ENCODE measurements around the gene DPYSL5. TPM values are rescaled to one million over a fixed set of nuclear protein-coding genes. Genes with fewer than 3 reads are reported as not detected.
"Not testable (repeated sequence)": the region's sequence is repeated elsewhere in the genome, so short reads cannot be mapped to it uniquely, and the experiment has no call there.

DPYSL5 gene
- polyA plus RNA-seq, 2 donors, result not detected

- no peaks in the 10 kb centered on the region for H3K9me3 ChIP-seq (ENCODE audit: control insufficient read depth in 2 of 2, insufficient read depth in 1 of 2, low read depth in 1 of 2, low read length in 1 of 2)
- no peaks in the 10 kb centered on the region for H3K4me1 ChIP-seq (ENCODE audit: control insufficient read depth in 2 of 2, insufficient read depth in 2 of 2, low read length in 1 of 2)
- no peaks in the 10 kb centered on the region for H3K36me3 ChIP-seq (ENCODE audit: control insufficient read depth in 2 of 2, insufficient read depth in 2 of 2, low read length in 1 of 2)
- peaks cover 0 to 5% of the 10 kb centered on the region in 2 donors for H3K27me3 ChIP-seq (ENCODE audit: control insufficient read depth in 1 of 2, insufficient read depth in 2 of 2, low read length in 2 of 2)
- H3K4me3 ChIP-seq (ENCODE audit: low read depth in 1 of 2, low read length in 2 of 2), result no peak overlapping the region
- H3K27ac ChIP-seq (ENCODE audit: low read depth in 2 of 2, low read length in 1 of 2), result no peak overlapping the region
- WGBS, 2 donors, result 66 to 70% methylated on average over 7 of the region's 7 CpGs
These were observed 68.3 kb downstream of the DPYSL5 start for GRCh38 chr2:26916128-26916692.

GRCh38 chr2:26917135-26917836 lies 69.4 kb downstream of the DPYSL5 start:
- WGBS, 2 donors, result 53 to 67% methylated on average over 5 of the region's 5 CpGs
- Histone ChIP-seq H3K36me3 (ENCODE audit: control insufficient read depth in 2 of 2, insufficient read depth in 2 of 2, low read length in 1 of 2) (no peaks in the 10 kb centered on the region), H3K27me3 (ENCODE audit: control insufficient read depth in 1 of 2, insufficient read depth in 2 of 2, low read length in 2 of 2) (peaks cover 0 to 5% of the 10 kb centered on the region in 2 donors), H3K27ac (ENCODE audit: low read depth in 2 of 2, low read length in 1 of 2) (no peak overlapping the region), H3K9me3 (ENCODE audit: control insufficient read depth in 2 of 2, insufficient read depth in 1 of 2, low read depth in 1 of 2, low read length in 1 of 2) (no peaks in the 10 kb centered on the region), H3K4me3 (ENCODE audit: low read depth in 1 of 2, low read length in 2 of 2) (no peak overlapping the region), H3K4me1 (ENCODE audit: control insufficient read depth in 2 of 2, insufficient read depth in 2 of 2, low read length in 1 of 2) (no peaks in the 10 kb centered on the region)

GRCh38 chr2:26921323-26921722 lies 73.4 kb downstream of the DPYSL5 start:
- H3K4me1 ChIP-seq (ENCODE audit: control insufficient read depth in 2 of 2, insufficient read depth in 2 of 2, low read length in 1 of 2), result peaks cover 0 to 2% of the 10 kb centered on the region in 2 donors
- no peaks in the 10 kb centered on the region for H3K36me3 ChIP-seq (ENCODE audit: control insufficient read depth in 2 of 2, insufficient read depth in 2 of 2, low read length in 1 of 2)
- no peak overlapping the region for H3K4me3 ChIP-seq (ENCODE audit: low read depth in 1 of 2, low read length in 2 of 2)
- no peak overlapping the region for H3K27ac ChIP-seq (ENCODE audit: low read depth in 2 of 2, low read length in 1 of 2)
- H3K27me3 ChIP-seq (ENCODE audit: control insufficient read depth in 1 of 2, insufficient read depth in 2 of 2, low read length in 2 of 2), result no peaks in the 10 kb centered on the region
- WGBS, 2 donors, result 87 to 89% methylated on average over 5 of the region's 5 CpGs
- no peaks in the 10 kb centered on the region for H3K9me3 ChIP-seq (ENCODE audit: control insufficient read depth in 2 of 2, insufficient read depth in 1 of 2, low read depth in 1 of 2, low read length in 1 of 2)

- Histone ChIP-seq H3K9me3 (ENCODE audit: control insufficient read depth in 2 of 2, insufficient read depth in 1 of 2, low read depth in 1 of 2, low read length in 1 of 2) (no peaks in the 10 kb centered on the region), H3K4me1 (ENCODE audit: control insufficient read depth in 2 of 2, insufficient read depth in 2 of 2, low read length in 1 of 2) (peaks cover 0 to 2% of the 10 kb centered on the region in 2 donors), H3K4me3 (ENCODE audit: low read depth in 1 of 2, low read length in 2 of 2) (no peak overlapping the region), H3K27ac (ENCODE audit: low read depth in 2 of 2, low read length in 1 of 2) (no peak overlapping the region), H3K36me3 (ENCODE audit: control insufficient read depth in 2 of 2, insufficient read depth in 2 of 2, low read length in 1 of 2) (no peaks in the 10 kb centered on the region), H3K27me3 (ENCODE audit: control insufficient read depth in 1 of 2, insufficient read depth in 2 of 2, low read length in 2 of 2) (no peaks in the 10 kb centered on the region)
- 11 to 13% methylated on average over 8 of the region's 8 CpGs for WGBS, 2 donors
These were observed 74.7 kb downstream of the DPYSL5 start for GRCh38 chr2:26922405-26923188.

- not testable (repeated sequence) for H3K4me3 ChIP-seq (ENCODE audit: low read depth in 1 of 2, low read length in 2 of 2); H3K36me3 ChIP-seq (ENCODE audit: control insufficient read depth in 2 of 2, insufficient read depth in 2 of 2, low read length in 1 of 2); H3K27ac ChIP-seq (ENCODE audit: low read depth in 2 of 2, low read length in 1 of 2); H3K9me3 ChIP-seq (ENCODE audit: control insufficient read depth in 2 of 2, insufficient read depth in 1 of 2, low read depth in 1 of 2, low read length in 1 of 2); H3K4me1 ChIP-seq (ENCODE audit: control insufficient read depth in 2 of 2, insufficient read depth in 2 of 2, low read length in 1 of 2); H3K27me3 ChIP-seq (ENCODE audit: control insufficient read depth in 1 of 2, insufficient read depth in 2 of 2, low read length in 2 of 2)
- 79 to 85% methylated on average over 1 of the region's 1 CpG for WGBS, 2 donors
These were observed 75.2 kb downstream of the DPYSL5 start for GRCh38 chr2:26923189-26923466.

GRCh38 chr2:26924731-26925099 lies 76.8 kb downstream of the DPYSL5 start:
- Histone ChIP-seq H3K27me3 (ENCODE audit: control insufficient read depth in 1 of 2, insufficient read depth in 2 of 2, low read length in 2 of 2) (no peaks in the 10 kb centered on the region), H3K4me1 (ENCODE audit: control insufficient read depth in 2 of 2, insufficient read depth in 2 of 2, low read length in 1 of 2) (peaks cover 0 to 2% of the 10 kb centered on the region in 2 donors), H3K9me3 (ENCODE audit: control insufficient read depth in 2 of 2, insufficient read depth in 1 of 2, low read depth in 1 of 2, low read length in 1 of 2) (no peaks in the 10 kb centered on the region), H3K4me3 (ENCODE audit: low read depth in 1 of 2, low read length in 2 of 2) (no peak overlapping the region), H3K36me3 (ENCODE audit: control insufficient read depth in 2 of 2, insufficient read depth in 2 of 2, low read length in 1 of 2) (no peaks in the 10 kb centered on the region), H3K27ac (ENCODE audit: low read depth in 2 of 2, low read length in 1 of 2) (no peak overlapping the region)
- WGBS, 2 donors, result 92% methylated on average over 14 of the region's 14 CpGs

- no peaks in the 10 kb centered on the region for H3K9me3 ChIP-seq (ENCODE audit: control insufficient read depth in 2 of 2, insufficient read depth in 1 of 2, low read depth in 1 of 2, low read length in 1 of 2)
- WGBS, 2 donors, result 61 to 64% methylated on average over 9 of the region's 9 CpGs
- H3K27ac ChIP-seq (ENCODE audit: low read depth in 2 of 2, low read length in 1 of 2), result no peak overlapping the region
- H3K4me3 ChIP-seq (ENCODE audit: low read depth in 1 of 2, low read length in 2 of 2), result no peak overlapping the region
- H3K36me3 ChIP-seq (ENCODE audit: control insufficient read depth in 2 of 2, insufficient read depth in 2 of 2, low read length in 1 of 2), result no peaks in the 10 kb centered on the region
- peaks cover 0 to 2% of the 10 kb centered on the region in 2 donors for H3K4me1 ChIP-seq (ENCODE audit: control insufficient read depth in 2 of 2, insufficient read depth in 2 of 2, low read length in 1 of 2)
- no peaks in the 10 kb centered on the region for H3K27me3 ChIP-seq (ENCODE audit: control insufficient read depth in 1 of 2, insufficient read depth in 2 of 2, low read length in 2 of 2)
These were observed 77.3 kb downstream of the DPYSL5 start for GRCh38 chr2:26925100-26925791.

- 90 to 91% methylated on average over 9 of the region's 9 CpGs for WGBS, 2 donors
These were observed 79.3 kb downstream of the DPYSL5 start for GRCh38 chr2:26927221-26927620.

GRCh38 chr2:26932974-26933373 lies 85.0 kb downstream of the DPYSL5 start:
- 69 to 75% methylated on average over 11 of the region's 11 CpGs for WGBS, 2 donors
- no peaks in the 10 kb centered on the region for H3K27me3 ChIP-seq (ENCODE audit: control insufficient read depth in 1 of 2, insufficient read depth in 2 of 2, low read length in 2 of 2)
- H3K36me3 ChIP-seq (ENCODE audit: control insufficient read depth in 2 of 2, insufficient read depth in 2 of 2, low read length in 1 of 2), result no peaks in the 10 kb centered on the region
- no peak overlapping the region for H3K4me3 ChIP-seq (ENCODE audit: low read depth in 1 of 2, low read length in 2 of 2)
- no peaks in the 10 kb centered on the region for H3K9me3 ChIP-seq (ENCODE audit: control insufficient read depth in 2 of 2, insufficient read depth in 1 of 2, low read depth in 1 of 2, low read length in 1 of 2)
- H3K27ac ChIP-seq (ENCODE audit: low read depth in 2 of 2, low read length in 1 of 2), result no peak overlapping the region
- H3K4me1 ChIP-seq (ENCODE audit: control insufficient read depth in 2 of 2, insufficient read depth in 2 of 2, low read length in 1 of 2), result no peaks in the 10 kb centered on the region

More at GRCh38 chr2:26927221-26927620, 79.3 kb downstream of the DPYSL5 start:
- Histone ChIP-seq H3K9me3 (ENCODE audit: control insufficient read depth in 2 of 2, insufficient read depth in 1 of 2, low read depth in 1 of 2, low read length in 1 of 2) (no peaks in the 10 kb centered on the region), H3K4me3 (ENCODE audit: low read depth in 1 of 2, low read length in 2 of 2) (no peak overlapping the region), H3K27ac (ENCODE audit: low read depth in 2 of 2, low read length in 1 of 2) (no peak overlapping the region), H3K27me3 (ENCODE audit: control insufficient read depth in 1 of 2, insufficient read depth in 2 of 2, low read length in 2 of 2) (no peaks in the 10 kb centered on the region), H3K36me3 (ENCODE audit: control insufficient read depth in 2 of 2, insufficient read depth in 2 of 2, low read length in 1 of 2) (no peaks in the 10 kb centered on the region), H3K4me1 (ENCODE audit: control insufficient read depth in 2 of 2, insufficient read depth in 2 of 2, low read length in 1 of 2) (peaks cover 0 to 2% of the 10 kb centered on the region in 2 donors)

Measured in esophagus (tissue), 2 donors.